Measurements from ENCODE around the gene HECW1.
A peak's percentile ranks its signal among the peaks of the same experiment; 100 is the strongest.

The HECW1 gene

GRCh38 chr7:43314379-43315158 lies 202.1 kb downstream of the HECW1 start:
- H3K4me3 ChIP-seq (replicated peaks; ENCODE audit: low read depth, low read length) = no peak overlapping the region
- no peak for TF ChIP-seq CTCF (IDR thresholded peaks at IDR 0.05; ENCODE audit: low read length, missing control alignments)
- DNase-seq (ENCODE audit: low read depth) = no peak

DNA sequence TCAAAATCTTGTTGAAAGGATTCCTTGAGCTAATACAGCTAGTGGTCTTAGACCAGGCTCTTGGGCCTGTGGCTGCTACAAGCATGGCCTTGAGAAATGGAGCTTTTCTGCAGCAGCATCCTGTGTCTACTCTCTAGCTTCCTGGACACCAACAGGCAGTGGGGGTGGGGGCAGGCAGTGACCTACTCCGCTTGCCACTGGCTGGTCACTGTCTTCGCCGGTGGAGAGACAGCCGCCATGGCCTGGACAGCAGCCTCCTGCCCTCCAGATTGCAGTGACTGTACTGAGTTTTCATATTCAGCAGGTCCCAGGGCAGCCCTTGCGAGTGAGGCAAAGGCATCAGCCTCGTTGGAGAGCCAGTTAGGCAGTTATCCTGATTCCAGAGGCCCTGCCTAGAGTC lies 204.6 kb downstream of the HECW1 start:
- no peak for DNase-seq (ENCODE audit: low read depth)
- TF ChIP-seq CTCF (IDR thresholded peaks at IDR 0.05; ENCODE audit: low read length, missing control alignments) = no peak
- H3K4me3 ChIP-seq (replicated peaks; ENCODE audit: low read depth, low read length) = no peak overlapping the region

DNA sequence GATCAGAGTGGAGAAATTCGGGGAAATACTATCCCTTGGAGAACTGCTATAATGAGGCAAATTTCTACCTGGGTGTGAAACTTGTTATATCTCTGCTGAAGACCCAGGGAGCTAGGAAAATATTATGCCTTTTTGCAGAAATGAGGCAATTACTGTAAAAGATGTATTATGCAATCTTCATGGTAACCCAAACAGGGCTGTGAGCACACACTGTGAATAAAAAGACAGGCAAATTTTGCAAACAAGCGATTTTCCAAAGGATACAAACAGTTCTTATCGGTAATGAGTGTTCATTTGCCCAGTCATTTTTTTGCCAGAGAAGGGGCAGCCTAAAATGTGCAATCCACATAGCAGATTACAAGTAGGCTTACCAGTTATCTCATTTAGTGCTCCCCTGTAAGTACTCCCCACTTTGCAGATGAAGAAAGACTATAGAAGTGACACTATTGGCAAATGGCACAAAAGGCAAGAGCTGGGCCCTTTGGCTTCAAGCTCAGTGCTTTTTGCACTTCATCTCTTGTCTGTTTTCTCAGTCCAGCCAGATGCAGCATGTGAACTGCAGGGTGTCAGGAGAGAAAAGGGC lies 205.8 kb downstream of the HECW1 start:
- DNase-seq (ENCODE audit: low read depth) = peak; percentile 7
- TF ChIP-seq CTCF (IDR thresholded peaks at IDR 0.05; ENCODE audit: low read length, missing control alignments) = no peak
- H3K4me3 ChIP-seq (replicated peaks; ENCODE audit: low read depth, low read length) = no peak overlapping the region

- no peak for TF ChIP-seq CTCF (IDR thresholded peaks at IDR 0.05; ENCODE audit: low read length, missing control alignments)
- H3K4me3 ChIP-seq (replicated peaks; ENCODE audit: low read depth, low read length) = no peak overlapping the region
- no peak for DNase-seq (ENCODE audit: low read depth)
Measured at GRCh38 chr7:43325595-43325994, 213.1 kb downstream of the HECW1 start.

DNA sequence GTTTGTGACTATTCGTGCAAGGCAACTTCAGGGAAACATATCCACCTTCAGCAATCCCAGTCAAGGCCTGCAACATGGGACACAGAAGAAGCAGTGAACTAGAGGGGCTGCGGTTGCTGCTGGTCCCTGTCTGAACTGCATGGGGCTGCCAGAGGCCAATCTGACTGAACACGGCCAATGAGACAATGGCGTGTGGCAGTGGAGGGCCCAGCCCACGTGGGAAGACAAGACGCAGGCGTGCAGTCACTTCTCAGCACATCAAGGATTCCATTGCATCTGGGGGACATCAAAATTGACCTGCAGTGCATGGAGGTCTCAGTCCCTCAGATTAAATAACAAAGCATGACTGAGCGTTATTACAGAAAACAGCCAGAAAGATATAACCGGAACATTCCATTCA lies 215.9 kb downstream of the HECW1 start:
- TF ChIP-seq CTCF (IDR thresholded peaks at IDR 0.05; ENCODE audit: low read length, missing control alignments) = no peak
- DNase-seq (ENCODE audit: low read depth) = no peak
- no peak overlapping the region for H3K4me3 ChIP-seq (replicated peaks; ENCODE audit: low read depth, low read length)

DNA sequence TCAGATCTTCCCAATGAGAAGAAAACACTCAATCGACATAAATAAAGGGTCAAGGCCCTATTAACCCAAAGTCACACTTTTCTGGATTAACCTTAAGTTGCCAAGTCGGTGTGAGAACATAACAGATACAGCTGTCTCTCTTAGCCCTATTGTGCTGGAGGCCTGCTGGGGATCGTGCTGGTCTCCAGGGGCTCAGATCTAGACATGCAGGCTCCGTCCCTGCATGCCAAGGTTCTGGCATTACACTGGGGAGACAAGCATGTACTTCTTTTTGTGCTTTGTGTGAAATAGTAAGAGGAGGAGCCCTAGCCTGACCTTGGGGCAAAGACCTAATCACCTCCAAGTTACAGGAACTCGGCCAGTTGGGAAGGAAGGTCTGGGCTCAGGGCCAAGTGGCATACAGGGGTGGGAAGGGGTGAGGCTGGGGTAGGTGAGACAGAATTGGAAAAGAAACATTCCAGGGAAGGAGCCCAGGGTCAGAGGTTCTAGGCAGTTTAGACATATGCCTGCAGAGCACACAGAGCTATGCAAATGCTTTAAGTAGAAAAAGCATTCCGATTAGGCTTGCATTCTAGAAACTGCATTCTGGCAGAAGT lies 216.4 kb downstream of the HECW1 start:
- TF ChIP-seq CTCF (IDR thresholded peaks at IDR 0.05; ENCODE audit: low read length, missing control alignments) = no peak
- no peak overlapping the region for H3K4me3 ChIP-seq (replicated peaks; ENCODE audit: low read depth, low read length)
- DNase-seq (ENCODE audit: low read depth) = no peak
